ACHN (cell line): ENCODE measurements around the gene CXCR6.

Experiments
- DNase-seq: peaks from one replicate; pipeline ENCODE4 v3.0.0-alpha.2; 2015
- in situ Hi-C: cut with HindIII; loops from 2 replicates; pipeline ENCODE4 v1.10.0; 2017; ENCODE audit warnings: low sequenced_read_pairs, low pct_ligation_motif_present, low pct_unique_long_range_greater_than_20kb

The CXCR6 gene

DNA sequence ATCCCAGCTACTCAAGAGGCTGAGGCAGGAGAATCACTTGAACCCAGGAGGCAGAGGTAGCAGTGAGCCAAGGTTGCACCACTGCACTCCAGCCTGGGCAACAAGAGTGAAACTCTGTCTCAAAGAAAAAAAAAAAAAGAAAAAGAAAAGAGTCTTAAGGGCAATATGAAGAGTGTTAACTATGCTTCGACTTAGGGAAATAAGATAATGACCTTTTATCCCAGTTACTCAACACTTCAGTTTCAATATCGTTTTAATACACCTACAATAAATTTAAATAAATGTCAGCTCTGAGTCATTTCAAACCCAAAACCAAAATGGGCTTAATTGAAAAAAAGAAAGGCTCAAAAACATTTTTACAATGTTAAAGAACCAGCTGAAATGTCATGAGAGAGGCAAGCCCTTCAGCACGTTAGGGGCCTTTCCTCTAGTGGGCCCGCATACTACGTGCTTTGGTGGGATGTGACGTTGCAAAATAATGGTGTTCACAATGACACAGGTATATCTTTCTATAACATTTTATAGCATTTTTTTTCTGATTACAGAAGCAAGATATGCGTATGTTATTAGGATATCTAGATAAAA is 37.1 kb downstream of the CXCR6 start:
- in situ Hi-C loops, result no loop called here
- DNase-seq, result no peak

GRCh38 chr3:45980819-45981218 is 37.6 kb downstream of the CXCR6 start:
- in situ Hi-C loops, result no loop called here
- DNase-seq, result no peak

DNA sequence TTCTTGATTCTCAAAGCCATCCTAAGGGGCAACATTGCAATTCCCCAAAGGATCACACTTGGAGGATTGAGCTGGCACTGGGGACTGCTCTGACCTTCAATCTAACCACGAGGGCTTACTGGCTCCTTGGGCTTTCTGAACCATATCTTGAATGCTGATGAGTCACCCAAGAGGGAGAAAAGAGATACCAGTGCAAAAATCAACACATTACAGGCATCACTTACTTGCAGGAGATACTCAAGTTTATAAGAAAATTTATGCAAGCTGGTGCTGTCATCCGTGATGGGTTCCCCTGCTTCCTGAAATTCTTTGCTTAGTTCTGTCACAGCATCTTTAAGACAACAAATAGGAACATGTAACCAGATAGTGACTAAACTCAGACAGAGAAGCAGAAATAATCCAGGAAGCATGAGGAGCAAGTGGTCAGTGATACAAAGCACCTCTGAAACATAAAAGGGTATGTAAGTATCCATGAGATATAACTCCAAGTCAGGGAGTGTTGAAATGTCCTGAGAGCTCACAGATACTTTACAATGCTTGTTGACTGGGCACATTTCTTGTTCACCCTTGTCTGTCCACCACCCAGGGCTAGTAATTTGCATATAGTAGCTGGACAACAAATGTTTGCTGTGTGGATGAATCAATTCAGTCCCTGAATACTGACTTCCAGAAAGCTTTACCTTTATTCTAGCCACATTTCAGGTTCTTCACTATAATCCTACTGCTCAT is 38.2 kb downstream of the CXCR6 start:
- DNase-seq, result peak; percentile 82
- in situ Hi-C loops, result no loop called here

DNA sequence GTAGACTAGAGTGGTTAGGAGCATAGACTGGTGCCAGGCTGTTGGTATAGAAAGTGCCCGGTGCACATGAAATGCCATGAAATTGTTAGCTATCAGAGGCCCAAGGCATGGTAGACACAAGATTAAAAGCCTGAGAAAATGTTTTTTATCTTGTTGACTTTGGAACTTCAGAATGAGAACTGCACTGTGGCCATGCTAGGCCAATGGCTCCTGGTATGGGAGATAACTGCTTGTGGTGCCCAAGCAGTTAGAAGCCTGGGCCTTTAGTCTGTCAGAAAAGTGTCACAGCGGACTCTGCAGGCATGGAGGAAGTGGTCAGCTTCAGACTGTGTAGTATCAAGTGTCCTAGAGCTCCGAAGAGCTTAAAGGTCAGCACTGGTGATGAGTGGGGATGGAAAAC is 40.5 kb downstream of the CXCR6 start:
- no peak for DNase-seq
- in situ Hi-C loops, result no loop called here

- in situ Hi-C loops, result no loop called here
- DNase-seq, result no peak
Observed at GRCh38 chr3:45984331-45985312, 41.4 kb downstream of the CXCR6 start.

DNA sequence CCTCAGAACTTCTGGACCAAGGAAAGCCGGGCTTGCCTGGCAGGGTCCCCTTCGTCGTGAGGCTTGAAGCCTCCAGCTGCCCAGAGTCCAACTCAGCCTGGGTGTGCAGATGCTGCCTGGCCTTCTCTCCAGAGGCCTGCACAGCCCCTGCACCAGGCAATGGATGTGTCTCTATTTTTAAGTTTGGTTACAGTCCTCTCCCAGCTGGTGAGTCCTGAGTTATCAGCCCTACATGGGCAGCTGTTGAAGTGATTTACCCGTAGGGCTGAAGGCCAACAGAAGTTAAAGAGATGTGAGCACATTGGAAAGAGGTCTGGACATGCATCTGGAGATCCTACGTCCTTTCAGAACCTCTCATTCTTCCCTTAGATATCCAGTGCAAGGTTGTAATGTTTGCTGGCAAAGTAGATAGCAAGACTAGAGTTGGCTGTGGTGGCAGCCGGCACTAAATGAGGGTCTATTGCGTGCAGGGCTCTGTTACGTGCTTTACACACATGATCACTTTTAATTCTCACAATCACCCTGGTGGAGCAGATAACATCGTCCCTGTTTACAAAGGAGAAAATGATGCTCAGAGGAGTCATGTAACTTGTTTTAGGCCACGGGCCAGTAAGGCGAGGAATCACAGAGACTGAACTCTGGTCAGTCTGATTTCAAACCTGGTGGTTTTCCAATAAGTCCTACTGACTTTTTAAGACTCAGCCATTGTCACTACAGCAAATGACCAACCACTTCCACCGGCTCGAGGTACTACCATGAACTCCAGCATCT is 42.5 kb downstream of the CXCR6 start:
- DNase-seq, result no peak
- in situ Hi-C loops, result no loop called here

DNA sequence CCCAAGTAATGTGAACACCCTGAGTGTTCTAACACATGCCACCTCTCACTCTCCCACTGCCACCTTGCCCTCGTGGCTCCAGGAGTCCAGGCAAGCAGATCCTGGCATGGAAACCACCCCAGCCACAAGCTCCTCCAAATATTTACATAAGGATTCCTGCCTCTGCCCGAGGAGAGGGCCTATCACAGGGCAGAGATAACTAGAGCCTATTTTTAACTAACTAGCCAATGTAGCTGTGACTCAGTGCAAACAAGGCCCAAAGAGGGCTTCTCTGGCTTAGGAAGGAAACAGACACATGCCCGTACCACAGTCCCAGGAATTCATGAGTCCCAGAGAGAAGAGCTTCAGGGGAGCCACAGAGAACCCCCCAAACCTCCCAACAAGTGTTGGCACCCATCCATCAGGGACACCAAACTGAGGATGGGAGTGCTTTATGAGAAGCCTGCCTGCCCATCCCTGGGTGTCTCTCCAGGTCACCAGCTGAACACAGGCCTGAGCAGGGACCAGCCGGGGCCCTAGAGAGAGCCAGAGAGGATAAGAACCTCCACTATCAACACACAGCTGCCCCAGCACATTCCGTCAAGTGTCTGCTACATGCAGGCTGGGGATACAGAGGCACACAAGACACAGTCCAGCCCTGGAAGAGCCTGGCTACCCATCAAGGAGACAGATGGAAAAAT is 43.2 kb downstream of the CXCR6 start:
- peak; percentile 26 for DNase-seq
- in situ Hi-C loops, result no loop called here

DNA sequence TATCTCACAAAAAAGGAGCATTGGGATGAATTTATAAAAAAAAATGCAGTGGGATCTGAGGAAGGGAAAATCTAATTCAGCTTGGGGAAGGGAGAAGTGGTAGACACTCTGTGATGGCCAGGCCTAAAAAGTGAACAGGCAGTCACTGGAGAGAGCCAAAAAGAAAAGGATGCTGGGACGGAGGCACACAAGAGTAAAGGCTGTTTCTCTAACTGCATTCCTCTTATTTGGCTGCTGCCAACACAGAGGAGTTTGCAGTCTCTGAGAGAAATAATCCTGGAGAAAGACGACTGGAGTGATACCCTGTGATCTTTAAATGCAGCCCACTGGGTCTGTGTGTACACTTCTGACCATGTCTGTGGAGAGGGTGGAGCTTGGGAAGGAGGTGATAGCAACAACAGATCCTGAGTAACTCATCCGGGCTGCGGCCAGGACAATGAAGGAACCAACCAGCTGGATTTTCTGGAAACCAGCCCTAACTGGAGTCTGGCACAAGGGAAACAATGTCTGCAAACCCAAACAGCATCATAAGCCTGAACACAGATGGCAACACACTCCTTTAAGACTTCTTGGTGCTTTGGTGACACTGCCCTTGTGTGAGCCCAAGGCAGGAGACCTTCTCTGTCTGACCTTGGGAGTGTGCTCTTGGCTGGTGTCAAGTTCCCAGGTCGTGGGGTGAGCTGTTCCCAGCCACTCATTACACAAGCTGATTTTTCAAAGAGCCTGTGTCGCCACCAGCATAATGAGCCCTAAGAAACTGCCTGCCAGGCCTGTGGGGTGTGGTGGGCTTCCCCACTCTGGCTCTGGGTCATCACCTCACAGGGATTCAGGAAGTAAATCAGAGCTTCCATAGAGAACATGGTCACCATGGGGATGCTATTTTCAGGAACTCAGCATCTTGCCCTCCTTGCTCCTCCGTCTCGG is 44.4 kb downstream of the CXCR6 start:
- DNase-seq, result no peak
- in situ Hi-C loops, result no loop called here

- in situ Hi-C loops, result no loop called here
Observed at GRCh38 chr3:45988362-45988761, 45.1 kb downstream of the CXCR6 start.

GRCh38 chr3:45988804-45989203 is 45.5 kb downstream of the CXCR6 start:
- in situ Hi-C loops, result no loop called here
- no peak for DNase-seq

More at GRCh38 chr3:45988362-45988761, 45.1 kb downstream of the CXCR6 start:
- no peak for DNase-seq

DNA sequence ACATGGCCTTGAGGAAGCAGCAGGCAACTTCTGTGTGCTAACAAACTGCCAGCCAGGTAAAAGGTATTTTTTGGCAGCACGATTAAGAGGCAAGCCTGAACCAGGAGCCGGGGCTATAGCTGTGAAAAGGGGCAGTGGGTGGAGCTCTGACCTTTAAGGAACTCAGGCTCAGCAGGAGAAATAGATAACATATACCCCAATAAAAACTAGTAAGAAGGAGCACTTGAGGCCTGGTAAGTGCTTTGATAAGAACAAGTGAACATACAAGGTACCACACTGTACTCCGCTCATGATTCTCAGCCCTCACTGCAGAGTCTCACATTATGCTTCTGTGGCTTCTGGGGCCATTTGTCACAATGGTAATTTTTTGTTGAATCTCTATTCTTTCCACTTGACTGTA is 46.9 kb downstream of the CXCR6 start:
- in situ Hi-C loops, result no loop called here
- no peak for DNase-seq

DNA sequence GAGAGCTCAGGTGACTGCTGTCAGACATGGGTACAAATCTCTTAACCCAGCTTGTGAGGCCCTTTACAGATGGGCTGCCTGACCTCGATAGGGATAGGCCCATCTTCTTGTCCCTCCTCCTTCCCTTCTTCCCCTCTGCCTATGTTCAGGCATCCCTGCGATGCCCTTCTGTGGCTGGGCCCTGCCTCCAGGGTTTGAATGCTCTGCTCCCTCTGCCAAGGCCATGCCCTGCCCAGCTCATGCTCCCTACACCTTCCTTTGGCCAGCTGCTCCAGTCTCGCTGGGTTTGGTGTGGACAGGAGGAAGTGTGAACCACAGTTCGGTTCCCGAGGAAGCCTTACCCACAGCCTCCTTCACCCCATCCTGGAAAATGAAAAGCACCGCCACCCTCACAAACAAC is 48.1 kb downstream of the CXCR6 start:
- in situ Hi-C loops, result no loop called here

GRCh38 chr3:45992133-45992729 is 49.0 kb downstream of the CXCR6 start:
- in situ Hi-C loops, result no loop called here
- no peak for DNase-seq

More for the DNA sequence above, 48.1 kb downstream of the CXCR6 start:
- DNase-seq, result no peak

GRCh38 chr3:45992821-45993221 is 49.6 kb downstream of the CXCR6 start:
- DNase-seq, result no peak
- in situ Hi-C loops, result no loop called here

DNA sequence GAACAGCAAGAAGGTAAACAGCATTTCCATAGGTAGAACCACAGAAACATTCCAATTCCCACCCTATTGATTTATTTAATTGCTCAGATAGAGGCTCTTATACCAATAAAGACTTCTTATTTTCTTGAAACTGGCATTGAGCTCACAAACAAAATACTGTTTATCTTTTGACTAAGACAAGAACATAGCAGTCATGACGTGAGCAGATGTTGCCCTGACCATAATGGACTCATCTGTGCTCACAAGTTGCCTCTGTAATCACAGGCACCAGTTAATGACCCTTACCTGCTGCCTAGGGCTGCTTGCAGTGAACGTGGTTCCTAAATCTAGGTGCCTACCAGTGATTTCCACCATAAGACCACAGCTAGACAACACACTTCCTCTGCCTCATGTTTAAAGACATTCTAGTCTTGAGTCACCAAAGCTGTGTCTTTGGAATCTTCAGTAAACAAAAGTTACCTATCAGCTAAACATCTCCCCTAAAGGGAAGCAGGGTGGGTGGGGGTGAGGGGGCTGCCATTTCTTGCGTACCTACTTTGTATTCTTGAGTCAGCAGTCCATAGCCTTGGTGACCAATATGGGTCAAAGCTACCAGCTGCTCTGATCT is 50.3 kb downstream of the CXCR6 start:
- DNase-seq, result no peak
- in situ Hi-C loops, result no loop called here

DNA sequence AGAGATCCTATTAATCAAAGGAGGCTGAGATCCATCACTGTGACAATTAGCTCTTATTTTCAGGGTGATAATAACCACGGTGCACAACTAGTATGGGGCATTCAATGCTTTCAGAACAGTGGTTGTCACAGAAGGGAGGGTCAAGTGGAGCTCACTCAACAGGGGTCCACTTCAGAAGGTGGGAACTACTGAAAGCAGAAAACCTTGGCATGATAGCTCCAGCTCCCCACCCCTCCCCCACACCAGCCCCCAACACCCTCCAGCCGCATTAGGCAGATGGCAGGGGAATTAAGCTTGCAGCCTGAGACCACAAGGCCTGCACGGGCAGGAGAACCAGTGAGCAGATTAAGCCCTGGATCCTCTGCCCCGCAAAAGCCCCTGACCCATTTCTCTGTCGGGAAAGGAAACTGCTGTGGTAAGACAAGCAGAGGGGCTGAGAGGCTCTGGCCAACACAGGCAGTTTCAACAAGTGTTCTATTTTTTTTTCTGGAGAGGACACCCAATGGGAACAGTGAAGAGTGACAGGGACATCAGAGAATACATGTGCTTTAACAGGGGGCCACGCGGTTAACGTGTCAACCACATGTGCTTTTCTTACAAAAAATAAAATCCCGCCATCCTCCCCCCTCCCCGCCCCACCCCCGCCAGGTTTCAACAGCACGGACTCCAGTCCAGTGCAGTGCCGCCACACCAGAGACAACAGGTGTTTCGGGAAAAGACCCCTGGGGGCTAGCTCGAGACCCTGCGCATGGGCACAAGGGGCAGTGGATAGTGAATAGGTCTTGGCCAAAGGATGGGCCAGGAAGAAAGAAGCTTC is 51.4 kb downstream of the CXCR6 start:
- in situ Hi-C loops, result no loop called here
- DNase-seq, result no peak
